ENCODE measurements around the gene FMNL2.

DNA sequence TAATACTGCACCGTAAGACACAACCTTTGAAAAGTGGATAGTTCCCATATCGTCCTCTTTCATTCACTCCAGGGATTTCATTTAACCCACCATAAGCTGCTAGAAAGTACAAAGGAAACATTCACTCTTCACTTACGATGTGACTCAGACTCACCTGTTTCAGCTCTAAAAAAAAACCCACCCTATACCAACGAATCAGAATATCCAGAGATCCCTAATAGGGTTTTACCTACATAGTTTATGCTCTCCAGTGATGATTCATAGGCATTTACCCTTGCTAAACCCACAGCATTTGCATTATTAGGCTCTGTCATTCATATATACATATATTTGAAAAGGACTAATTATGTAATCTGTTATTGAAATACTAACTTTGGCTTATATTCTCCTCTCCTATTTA, 322.1 kb downstream of the FMNL2 start:
- TF ChIP-seq, protein P1, sequence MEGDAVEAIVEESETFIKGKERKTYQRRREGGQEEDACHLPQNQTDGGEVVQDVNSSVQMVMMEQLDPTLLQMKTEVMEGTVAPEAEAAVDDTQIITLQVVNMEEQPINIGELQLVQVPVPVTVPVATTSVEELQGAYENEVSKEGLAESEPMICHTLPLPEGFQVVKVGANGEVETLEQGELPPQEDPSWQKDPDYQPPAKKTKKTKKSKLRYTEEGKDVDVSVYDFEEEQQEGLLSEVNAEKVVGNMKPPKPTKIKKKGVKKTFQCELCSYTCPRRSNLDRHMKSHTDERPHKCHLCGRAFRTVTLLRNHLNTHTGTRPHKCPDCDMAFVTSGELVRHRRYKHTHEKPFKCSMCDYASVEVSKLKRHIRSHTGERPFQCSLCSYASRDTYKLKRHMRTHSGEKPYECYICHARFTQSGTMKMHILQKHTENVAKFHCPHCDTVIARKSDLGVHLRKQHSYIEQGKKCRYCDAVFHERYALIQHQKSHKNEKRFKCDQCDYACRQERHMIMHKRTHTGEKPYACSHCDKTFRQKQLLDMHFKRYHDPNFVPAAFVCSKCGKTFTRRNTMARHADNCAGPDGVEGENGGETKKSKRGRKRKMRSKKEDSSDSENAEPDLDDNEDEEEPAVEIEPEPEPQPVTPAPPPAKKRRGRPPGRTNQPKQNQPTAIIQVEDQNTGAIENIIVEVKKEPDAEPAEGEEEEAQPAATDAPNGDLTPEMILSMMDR (conservative IDR thresholded peaks at IDR 0.05; ENCODE audit: low read depth, low read length), result no peak
- TF ChIP-seq SMC3 (IDR thresholded peaks at IDR 0.05; ENCODE audit: low read depth, low read length) (no peak), CHD1 (IDR thresholded peaks at IDR 0.05; ENCODE audit: low read depth, low read length) (no peak), RCOR1 (IDR thresholded peaks at IDR 0.05; ENCODE audit: insufficient replicate concordance, low read length) (no peak), POLR2A (IDR thresholded peaks at IDR 0.05; ENCODE audit: low read depth, low read length) (no peak), RFX5 (IDR thresholded peaks at IDR 0.05; ENCODE audit: low read depth, low read length) (no peak), MAFK (IDR thresholded peaks at IDR 0.05; ENCODE audit: low read depth, low read length) (no peak), FOS (IDR thresholded peaks at IDR 0.05; ENCODE audit: low read depth, low read length) (no peak), NFE2L2 (IDR thresholded peaks at IDR 0.05; ENCODE audit: low read depth, low read length) (no peak)
- TF ChIP-seq, protein P2, sequence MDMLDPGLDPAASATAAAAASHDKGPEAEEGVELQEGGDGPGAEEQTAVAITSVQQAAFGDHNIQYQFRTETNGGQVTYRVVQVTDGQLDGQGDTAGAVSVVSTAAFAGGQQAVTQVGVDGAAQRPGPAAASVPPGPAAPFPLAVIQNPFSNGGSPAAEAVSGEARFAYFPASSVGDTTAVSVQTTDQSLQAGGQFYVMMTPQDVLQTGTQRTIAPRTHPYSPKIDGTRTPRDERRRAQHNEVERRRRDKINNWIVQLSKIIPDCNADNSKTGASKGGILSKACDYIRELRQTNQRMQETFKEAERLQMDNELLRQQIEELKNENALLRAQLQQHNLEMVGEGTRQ (IDR thresholded peaks at IDR 0.05; ENCODE audit: low read depth, low read length), result no peak

Measured in IMR-90 (cell line).